Heart right ventricle (tissue), 16 donors: ENCODE data around the gene MAP1S. TPM values are rescaled to one million over a fixed set of nuclear protein-coding genes. Genes with fewer than 3 reads are reported as not detected.

Experiments used
- ATAC-seq, 8 donors: fragments of 200-7000 bp; cut with Tn5 transposase; one replicate each; pipeline ENCODE4 v1.9.1; 2020; ENCODE audit warnings: mild to moderate bottlenecking in 8 of 8, moderate library complexity in 8 of 8, moderate number of reproducible peaks in 1 of 8
- DNase-seq, 2 donors: peaks; one replicate each; pipeline ENCODE4 v3.0.0-alpha.2; 2020
- H3K27ac ChIP-seq, 10 donors: fragments of 200-600 bp; sonication (generic) in 2 of 10; one replicate each; pipeline versions ENCODE4 v1.5.0 to v1.8.0; 2020 to 2022; ENCODE audit warnings: mild to moderate bottlenecking in 3 of 10
- H3K27me3 ChIP-seq, 7 donors: fragments of 200-600 bp; one replicate each; pipeline ENCODE4 v1.8.0; 2021 to 2022; ENCODE audit warnings: mild to moderate bottlenecking in 2 of 7
- H3K36me3 ChIP-seq, 9 donors: fragments of 200-600 bp; sonication (generic) in 1 of 9; one replicate each; pipeline versions ENCODE4 v1.5.0 to v1.8.0; 2020 to 2022; ENCODE audit warnings: mild to moderate bottlenecking in 2 of 9
- H3K4me1 ChIP-seq, 9 donors: fragments of 200-600 bp; sonication (generic) in 1 of 9; one replicate each; pipeline versions ENCODE4 v1.5.0 to v1.8.0; 2020 to 2022; ENCODE audit warnings: mild to moderate bottlenecking in 4 of 9
- H3K4me3 ChIP-seq, 10 donors: fragments of 200-600 bp; sonication (generic) in 2 of 10; one replicate each; pipeline versions ENCODE4 v1.5.0 to v1.8.0; 2020 to 2022; ENCODE audit warnings: mild to moderate bottlenecking in 7 of 10, moderate library complexity in 2 of 10
- H3K9me3 ChIP-seq, 11 donors: fragments of 200-600 bp in 10 of 11; sonication (generic) in 2 of 11; one replicate each; pipeline versions ENCODE4 v1.5.0 to v1.8.0; 2013 to 2022; ENCODE audit warnings: mild to moderate bottlenecking in 2 of 11, control low read depth in 1 of 11, moderate library complexity in 1 of 11
- CTCF ChIP-seq, 9 donors: fragments of 200-600 bp; sonication (generic) in 2 of 9; IDR thresholded peaks; one replicate each; pipeline versions ENCODE4 v1.5.0 to v1.8.0; 2021 to 2022; ENCODE audit warnings: antibody characterized with exemption in 9 of 9, mild to moderate bottlenecking in 5 of 9, moderate library complexity in 1 of 9
- WGBS, 2 donors: extraction: QIAGEN DNeasy Blood & Tissue Kit; methylation state at CpG; one replicate each; pipeline ENCODE4 v1.1.7; 2013; ENCODE audit warnings: inconsistent platforms in 1 of 2; 5-methylcytosine and 5-hydroxymethylcytosine counted together
- intact Hi-C, 10 donors: fragments of 100-400 bp; cut with DNase I; formaldehyde crosslinking; loops; one replicate each; pipeline versions ENCODE4 v1.11.1 to v1.14.2; 2022
- polyA plus RNA-seq, 2 donors: library from polyadenylated mRNA; stranded (reverse); fragments of 200-250 nt; gene quantifications; one replicate each; pipeline ENCODE4 v1.2.3, GENCODE V29; 2013
- total RNA-seq, 10 donors: library from RNA; stranded (reverse); fragmentation: NEBNext Ultra II Directional in 3 of 10; extraction: Animal tissue kit (Norgen Biotek cat#: 25700) in 3 of 10; gene quantifications; one replicate each; pipeline versions ENCODE4 v1.2.1 to v1.2.4, GENCODE V29; 2021 to 2023
- donor health status: Arrhythmogenic right ventricular cardiomyopathy.
- donor health status: ischemic (EF 13 %, LVEDD 7.1; RV severe dilation, severe dysfunction).
- donor health status: healthy with polysubstance abuse.
- donor health status: DM: no; HTN: yes; CAD: no.
- donor health status: DM: no; HTN: no; CAD: no.
- donor health status: ischemic (EF 25% LVEDD 6.9; RV normal size, moderate dysfunction).
- donor health status: ischemic (EF 25% LVEDD 5.7; RV mildly dilated, moderate dysfunction).
- donor health status: healthy.
- donor health status: DM: yes; HTN: yes; CAD: no.
- donor health status: Ischemic cardiomyopathy.
- donor health status: ischemic (EF 35%, LVEDD 5.7; RV mildly dilated, moderate dysfunction).
- donor health status: nonischemic (EF 11% LVEDD 7.7; RV severe dilation, severe dysfunction).
- donor health status: DM: yes; HTN: yes; CAD: no.
- donor health status: PGD.
- donor health status: ischemic (EF 29% LVEDD 5.4; RV normal size, mild dysfunction).
- donor health status: nonischemic (EF 23%, LVEDD 6.1; RV moderate dilation, normal function).

Gene MAP1S
- total and polyA plus RNA-seq, 12 donors: 20.4 to 48.7 (median 26.8) TPM

- Histone ChIP-seq H3K4me3 (no peak overlapping the region), H3K9me3 (no peaks in the 10 kb centered on the region), H3K4me1 (peaks cover 7 to 41% (median 22%) of the 10 kb centered on the region in 9 donors), H3K36me3 (no peaks in the 10 kb centered on the region), H3K27ac (no peak overlapping the region), H3K27me3 (peaks cover 13 to 91% (median 56%) of the 10 kb centered on the region in 7 donors)
- DNase-seq (no peak), ATAC-seq (peak in 1 of 8 donors; percentile 3)
- intact Hi-C loops: no loop called here
- no peak for TF ChIP-seq CTCF (IDR thresholded peaks at IDR 0.05)
- 55 to 59% methylated on average over 15 of the region's 15 CpGs for WGBS, 2 donors
Observed at GRCh38 chr19:17685451-17686022, 33.7 kb upstream of the MAP1S start.

GRCh38 chr19:17686023-17686521, 33.2 kb upstream of the MAP1S start:
- intact Hi-C loops: no loop called here
- Histone ChIP-seq H3K27me3 (peaks cover 13 to 91% (median 56%) of the 10 kb centered on the region in 7 donors), H3K4me3 (peak overlapping the region in 7 of 10 donors; percentile 1 to 35 (median 25)), H3K27ac (peak overlapping the region in 3 of 10 donors; percentile 25 to 37 (median 28)), H3K9me3 (no peaks in the 10 kb centered on the region), H3K36me3 (no peaks in the 10 kb centered on the region), H3K4me1 (peaks cover 7 to 36% (median 22%) of the 10 kb centered on the region in 9 donors)
- no peak for TF ChIP-seq CTCF (IDR thresholded peaks at IDR 0.05)
- ATAC-seq (peak; percentile 21 to 82 (median 54)), DNase-seq (peak in 1 of 2 donors; percentile 41)
- 1% methylated on average over 11 to 12 of the region's 12 CpGs for WGBS, 2 donors

- H3K4me3 ChIP-seq: peak overlapping the region in 8 of 10 donors; percentile 1 to 35 (median 20)
- peak overlapping the region in 3 of 10 donors; percentile 25 to 37 (median 28) for H3K27ac ChIP-seq
- ATAC-seq (peak; percentile 30 to 82 (median 72)), DNase-seq (peak; percentile 37 to 51)
- 0 to 2% methylated on average over 26 to 27 of the region's 28 CpGs for WGBS, 2 donors
- peaks cover 7 to 32% (median 22%) of the 10 kb centered on the region in 9 donors for H3K4me1 ChIP-seq
- TF ChIP-seq CTCF (IDR thresholded peaks at IDR 0.05): no peak
- H3K9me3 ChIP-seq: no peaks in the 10 kb centered on the region
- H3K27me3 ChIP-seq: peaks cover 13 to 92% (median 59%) of the 10 kb centered on the region in 7 donors
- H3K36me3 ChIP-seq: no peaks in the 10 kb centered on the region
- intact Hi-C loops: no loop called here
Observed at GRCh38 chr19:17686592-17687024, 32.7 kb upstream of the MAP1S start.

- 2 to 5% methylated on average over 24 of the region's 24 CpGs for WGBS, 2 donors
- no peaks in the 10 kb centered on the region for H3K9me3 ChIP-seq
- H3K27me3 ChIP-seq: peaks cover 13 to 92% (median 66%) of the 10 kb centered on the region in 7 donors
- peak in 1 of 8 donors; percentile 7 for ATAC-seq
- intact Hi-C loops: no loop called here
- no peak for TF ChIP-seq CTCF (IDR thresholded peaks at IDR 0.05)
- H3K4me3 ChIP-seq: peak overlapping the region in 2 of 10 donors; percentile 16 to 25
- H3K4me1 ChIP-seq: peaks cover 7 to 32% (median 22%) of the 10 kb centered on the region in 9 donors
- no peak overlapping the region for H3K27ac ChIP-seq
- DNase-seq: no peak
- H3K36me3 ChIP-seq: no peaks in the 10 kb centered on the region
Observed at GRCh38 chr19:17687141-17687856, 32.0 kb upstream of the MAP1S start.
